Activated T-cell treated with anti-CD3 and anti-CD28 coated beads, Interleukin-2, amount 50 U/mL, for 72 hours (primary cell): Measurements from ENCODE around the gene MIB1. TPM values are rescaled to one million over a fixed set of nuclear protein-coding genes. Genes with fewer than 3 reads are reported as not detected.

ENCODE experiments used
- ATAC-seq, 2 donors: fragments of 150-1000 bp; cut with Tn5 transposase; replicated peaks in 1 of 2; 2 replicates each; pipeline ENCODE4 v1.10.0; 2021; ENCODE audit warnings: moderate library complexity in 2 of 2, mild to moderate bottlenecking in 1 of 2
- DNase-seq, 2 donors: peaks; one replicate each; pipeline ENCODE4 v3.0.0; 2021 to 2022; ENCODE audit warnings: mixed read lengths in 1 of 2
- H3K27ac Mint-ChIP-seq: one replicate; pipeline ENCODE4 v1.8.0; 2022; ENCODE audit warnings: mild to moderate bottlenecking, moderate library complexity, mixed read lengths
- H3K27me3 Mint-ChIP-seq: one replicate; pipeline ENCODE4 v1.8.0; 2022; ENCODE audit warnings: low read depth, mixed read lengths
- H3K36me3 Mint-ChIP-seq, 2 donors: one replicate each; pipeline ENCODE4 v1.8.0; 2022; ENCODE audit warnings: mixed read lengths in 2 of 2, mild to moderate bottlenecking in 1 of 2; ENCODE audit not compliant: insufficient read depth in 2 of 2
- H3K4me1 Mint-ChIP-seq: one replicate; pipeline ENCODE4 v1.8.0; 2022; ENCODE audit warnings: low read depth, mixed read lengths
- H3K4me3 Mint-ChIP-seq, 2 donors: one replicate each; pipeline ENCODE4 v1.8.0; 2022; ENCODE audit warnings: mild to moderate bottlenecking in 2 of 2, mixed read lengths in 2 of 2, moderate library complexity in 2 of 2
- H3K9me3 Mint-ChIP-seq, 2 donors: one replicate each; pipeline ENCODE4 v1.8.0; 2022; ENCODE audit warnings: mixed read lengths in 2 of 2
- total RNA-seq, 2 donors: library from RNA; stranded (reverse); gene quantifications; one replicate each; pipeline ENCODE4 v1.2.3, GENCODE V29; 2022

Gene MIB1
- total RNA-seq, 2 donors from 2014 or later = 45.4 to 47.6 TPM

DNA sequence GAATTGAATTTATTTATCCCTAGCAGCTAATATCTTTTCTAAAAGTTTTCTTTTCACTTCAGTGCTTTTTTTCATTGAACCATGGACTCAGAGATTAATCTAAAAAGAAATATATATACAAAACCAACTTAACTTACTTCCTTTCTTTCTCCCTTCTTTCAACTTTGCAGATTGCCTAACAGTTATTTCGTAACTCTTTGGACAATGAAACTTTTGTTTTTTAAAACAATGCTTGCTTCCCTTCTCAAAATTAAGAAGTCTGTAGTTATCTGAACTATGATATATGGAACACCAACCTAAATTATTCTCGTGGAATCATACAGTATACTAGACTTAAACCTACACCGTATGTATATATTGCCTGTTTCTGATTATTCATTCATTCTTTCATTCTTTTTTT, 62.9 kb downstream of the MIB1 start:
- H3K9me3 Mint-ChIP-seq = no peaks in the 10 kb centered on the region
- ATAC-seq = no peak

DNA sequence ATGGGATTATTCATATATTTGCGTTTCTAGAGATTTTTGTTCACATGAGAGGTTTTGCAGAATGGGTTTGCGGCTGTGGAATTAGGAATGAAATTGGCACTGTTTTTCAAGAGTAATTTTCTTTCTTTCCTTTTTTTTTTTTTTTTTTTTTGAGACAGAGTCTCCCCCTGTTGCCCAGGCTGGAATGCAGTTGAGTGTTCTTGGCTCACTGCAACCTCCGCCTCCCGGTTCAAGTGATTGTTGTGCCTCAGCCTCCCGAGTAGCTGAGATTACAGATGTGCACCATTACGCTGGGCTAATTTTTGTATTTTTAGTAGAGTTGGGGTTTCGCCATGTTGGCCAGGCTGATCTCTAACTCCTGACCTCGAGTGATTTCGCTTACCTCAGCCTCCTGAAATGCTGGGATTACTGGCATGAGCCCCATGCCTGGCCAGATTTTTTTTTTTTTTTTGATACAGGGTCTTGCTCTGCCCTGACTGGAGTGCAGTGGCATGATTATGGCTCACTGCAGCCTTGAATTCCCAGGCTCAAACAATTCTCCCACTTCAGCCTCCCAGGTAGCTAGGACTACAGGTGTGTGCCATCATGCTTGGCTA, 65.3 kb downstream of the MIB1 start:
- ATAC-seq (no peak), DNase-seq (no peak)
- Mint-ChIP-seq H3K36me3 (peaks cover 4 to 31% of the 10 kb centered on the region in 2 donors), H3K27ac (no peak overlapping the region), H3K4me1 (no peaks in the 10 kb centered on the region), H3K27me3 (no peaks in the 10 kb centered on the region), H3K9me3 (peaks cover 0 to 1% of the 10 kb centered on the region in 2 donors), H3K4me3 (no peak overlapping the region)

More for the DNA sequence above, 62.9 kb downstream of the MIB1 start:
- Mint-ChIP-seq H3K4me1 (no peaks in the 10 kb centered on the region), H3K4me3 (no peak overlapping the region), H3K27me3 (no peaks in the 10 kb centered on the region), H3K27ac (no peak overlapping the region), H3K36me3 (peaks cover 5 to 12% of the 10 kb centered on the region in 2 donors)
- DNase-seq = no peak

GRCh38 chr18:21808185-21808584, 67.6 kb downstream of the MIB1 start:
- H3K4me3 Mint-ChIP-seq = no peak overlapping the region
- peaks cover 0 to 1% of the 10 kb centered on the region in 2 donors for H3K9me3 Mint-ChIP-seq
- no peak overlapping the region for H3K27ac Mint-ChIP-seq
- H3K27me3 Mint-ChIP-seq = no peaks in the 10 kb centered on the region
- peaks cover 2 to 25% of the 10 kb centered on the region in 2 donors for H3K36me3 Mint-ChIP-seq
- no peak for ATAC-seq
- no peak for DNase-seq
- no peaks in the 10 kb centered on the region for H3K4me1 Mint-ChIP-seq

- Mint-ChIP-seq H3K27me3 (no peaks in the 10 kb centered on the region), H3K36me3 (peaks cover 2 to 24% of the 10 kb centered on the region in 2 donors), H3K27ac (no peak overlapping the region), H3K4me3 (no peak overlapping the region), H3K9me3 (peaks cover 0 to 1% of the 10 kb centered on the region in 2 donors), H3K4me1 (no peaks in the 10 kb centered on the region)
- ATAC-seq = no peak
- DNase-seq = no peak
Measured at GRCh38 chr18:21809725-21810124, 69.1 kb downstream of the MIB1 start.

DNA sequence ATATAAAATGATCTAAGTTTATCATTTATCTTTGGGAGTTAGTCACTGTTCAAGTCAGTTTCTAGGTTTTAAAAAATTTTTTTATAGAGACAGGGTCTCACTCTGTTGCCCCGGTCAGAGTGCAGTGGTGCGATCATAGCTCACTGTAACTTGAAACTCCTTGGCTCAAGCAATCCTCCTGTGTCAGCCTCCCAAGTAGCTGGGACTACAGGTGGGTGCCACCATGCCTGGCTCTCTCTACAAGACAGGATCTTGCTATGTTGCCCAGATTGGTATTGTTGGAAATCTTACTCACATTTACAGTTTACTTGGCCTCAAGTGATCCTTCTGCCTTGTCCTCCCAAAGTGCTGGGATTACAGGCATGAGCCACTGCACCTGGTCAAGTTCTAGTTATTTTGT, 74.5 kb downstream of the MIB1 start:
- Mint-ChIP-seq H3K27me3 (no peaks in the 10 kb centered on the region), H3K4me1 (no peaks in the 10 kb centered on the region), H3K9me3 (no peaks in the 10 kb centered on the region), H3K27ac (no peak overlapping the region), H3K36me3 (peaks cover 2 to 12% of the 10 kb centered on the region in 2 donors), H3K4me3 (no peak overlapping the region)
- ATAC-seq (no peak), DNase-seq (no peak)

GRCh38 chr18:21820033-21820810, 79.6 kb downstream of the MIB1 start:
- no peak for ATAC-seq
- Mint-ChIP-seq H3K4me1 (no peaks in the 10 kb centered on the region), H3K36me3 (peaks cover 2 to 9% of the 10 kb centered on the region in 2 donors)

DNA sequence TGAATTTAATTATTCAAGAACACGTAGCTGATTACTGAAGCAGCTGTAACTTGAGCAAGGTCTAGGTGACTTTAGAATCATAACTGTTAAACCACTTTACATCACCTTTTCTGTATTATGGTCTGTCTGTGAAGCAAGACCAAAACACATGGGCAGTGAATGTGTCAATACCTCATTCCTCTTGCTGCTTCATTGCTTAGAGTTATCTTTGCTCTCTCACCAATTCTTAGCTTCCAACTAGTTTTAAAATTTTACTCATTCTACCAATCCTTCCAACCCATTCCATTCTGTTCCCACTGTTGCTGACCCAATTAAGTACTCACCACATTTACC, 80.2 kb downstream of the MIB1 start:
- H3K27ac Mint-ChIP-seq = peak overlapping the region; percentile 12
- ATAC-seq = no peak
- no peaks in the 10 kb centered on the region for H3K9me3 Mint-ChIP-seq
- DNase-seq = no peak
- H3K36me3 Mint-ChIP-seq = peaks cover 2 to 9% of the 10 kb centered on the region in 2 donors
- no peaks in the 10 kb centered on the region for H3K27me3 Mint-ChIP-seq
- H3K4me3 Mint-ChIP-seq = no peak overlapping the region
- no peaks in the 10 kb centered on the region for H3K4me1 Mint-ChIP-seq

More at GRCh38 chr18:21820033-21820810, 79.6 kb downstream of the MIB1 start:
- Mint-ChIP-seq H3K9me3 (no peaks in the 10 kb centered on the region), H3K27me3 (no peaks in the 10 kb centered on the region), H3K4me3 (no peak overlapping the region), H3K27ac (no peak overlapping the region)
- DNase-seq = no peak

DNA sequence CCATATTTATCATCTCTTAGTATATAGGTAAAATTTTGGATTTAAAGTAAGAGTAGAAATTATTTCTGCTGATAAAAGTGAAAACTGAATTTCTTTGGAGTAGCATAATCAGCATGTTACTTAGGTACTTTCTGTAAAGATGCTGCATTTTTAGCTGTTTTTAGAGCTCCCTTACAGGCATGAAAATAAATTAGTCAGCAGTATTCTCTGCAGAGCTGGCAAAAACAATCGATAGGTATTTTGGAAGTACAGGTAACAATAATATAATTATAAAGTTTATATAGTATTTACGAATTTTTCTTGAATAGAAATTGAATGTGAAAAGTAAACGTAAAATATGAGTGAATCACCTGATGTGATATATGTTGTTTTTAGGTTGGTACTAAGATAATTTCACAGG, 83.3 kb downstream of the MIB1 start:
- H3K36me3 Mint-ChIP-seq = peaks cover 0 to 5% of the 10 kb centered on the region in 2 donors
- ATAC-seq (no peak), DNase-seq (no peak)
- H3K4me3 Mint-ChIP-seq = no peak overlapping the region
- no peaks in the 10 kb centered on the region for H3K4me1 Mint-ChIP-seq
- no peaks in the 10 kb centered on the region for H3K9me3 Mint-ChIP-seq
- no peaks in the 10 kb centered on the region for H3K27me3 Mint-ChIP-seq
- no peak overlapping the region for H3K27ac Mint-ChIP-seq

- Mint-ChIP-seq H3K27me3 (no peaks in the 10 kb centered on the region), H3K4me1 (no peaks in the 10 kb centered on the region), H3K36me3 (peaks cover 0 to 1% of the 10 kb centered on the region in 2 donors), H3K4me3 (no peak overlapping the region), H3K27ac (no peak overlapping the region), H3K9me3 (no peaks in the 10 kb centered on the region)
- ATAC-seq = no peak
- DNase-seq = no peak
Measured at GRCh38 chr18:21826196-21826595, 85.6 kb downstream of the MIB1 start.

DNA sequence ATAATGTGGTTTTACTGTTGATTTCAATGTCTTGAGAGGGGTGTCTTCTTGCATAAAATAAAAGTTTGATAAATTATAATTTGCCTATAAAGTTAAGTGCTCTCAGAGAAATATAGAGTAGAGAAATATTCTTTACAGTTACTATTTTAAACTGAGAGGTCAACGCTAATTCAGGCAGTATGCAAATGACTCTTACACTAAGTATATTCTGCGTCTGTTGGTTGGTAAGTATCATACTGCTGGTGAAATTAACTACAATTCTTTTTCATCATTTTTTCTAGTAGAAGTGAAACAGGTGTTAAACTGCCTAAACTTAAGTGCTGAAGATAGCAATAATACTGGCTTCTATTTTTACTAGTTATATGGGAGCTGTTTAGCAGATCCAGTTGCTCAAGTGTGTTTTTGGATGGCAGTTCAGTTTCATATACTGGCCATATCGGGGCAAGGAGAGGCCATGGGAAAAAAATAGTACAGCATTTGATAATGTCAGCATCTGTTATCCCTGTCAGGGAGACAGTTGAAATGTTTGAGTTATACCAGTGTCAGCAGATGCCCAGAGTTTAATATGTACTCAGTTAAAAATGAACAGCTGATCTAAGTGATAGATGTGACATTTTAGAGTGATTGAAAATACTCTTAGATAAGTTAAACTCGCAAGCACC, 86.2 kb downstream of the MIB1 start:
- DNase-seq (no peak), ATAC-seq (no peak)
- Mint-ChIP-seq H3K9me3 (no peaks in the 10 kb centered on the region), H3K4me3 (no peak overlapping the region), H3K4me1 (no peaks in the 10 kb centered on the region), H3K27me3 (no peaks in the 10 kb centered on the region), H3K27ac (no peak overlapping the region), H3K36me3 (no peaks in the 10 kb centered on the region)

- no peak overlapping the region for H3K27ac Mint-ChIP-seq
- H3K4me3 Mint-ChIP-seq = no peak overlapping the region
Measured at GRCh38 chr18:21830532-21830931, 89.9 kb downstream of the MIB1 start.

GRCh38 chr18:21831413-21831831, 90.8 kb downstream of the MIB1 start:
- H3K36me3 Mint-ChIP-seq = no peaks in the 10 kb centered on the region
- H3K27ac Mint-ChIP-seq = no peak overlapping the region
- DNase-seq = no peak
- no peak overlapping the region for H3K4me3 Mint-ChIP-seq
- no peaks in the 10 kb centered on the region for H3K27me3 Mint-ChIP-seq
- no peak for ATAC-seq
- no peaks in the 10 kb centered on the region for H3K4me1 Mint-ChIP-seq
- no peaks in the 10 kb centered on the region for H3K9me3 Mint-ChIP-seq

More at GRCh38 chr18:21830532-21830931, 89.9 kb downstream of the MIB1 start:
- Mint-ChIP-seq H3K36me3 (no peaks in the 10 kb centered on the region), H3K9me3 (no peaks in the 10 kb centered on the region), H3K27me3 (no peaks in the 10 kb centered on the region), H3K4me1 (no peaks in the 10 kb centered on the region)
- ATAC-seq = no peak
- DNase-seq = no peak

GRCh38 chr18:21833604-21834298, 93.2 kb downstream of the MIB1 start:
- H3K27me3 Mint-ChIP-seq = no peaks in the 10 kb centered on the region
- DNase-seq (no peak), ATAC-seq (no peak)
- no peaks in the 10 kb centered on the region for H3K36me3 Mint-ChIP-seq
- H3K4me1 Mint-ChIP-seq = no peaks in the 10 kb centered on the region
- no peak overlapping the region for H3K4me3 Mint-ChIP-seq
- no peak overlapping the region for H3K27ac Mint-ChIP-seq
- no peaks in the 10 kb centered on the region for H3K9me3 Mint-ChIP-seq
